ENCODE data around the gene OR10P1. TPM values are rescaled to one million over a fixed set of nuclear protein-coding genes. Genes with fewer than 3 reads are reported as not detected.

The OR10P1 gene
- total and polyA plus RNA-seq, 9 donors, result not detected

- intact Hi-C loops (cut with DNase I), result no loop called here
Measured at GRCh38 chr12:55658212-55658611, 21.5 kb downstream of the OR10P1 start.

GRCh38 chr12:55658635-55659391 lies 22.1 kb downstream of the OR10P1 start:
- H3K27me3 ChIP-seq, result no peaks in the 10 kb centered on the region
- no peak overlapping the region for H3K4me3 ChIP-seq
- TF ChIP-seq, protein P1, sequence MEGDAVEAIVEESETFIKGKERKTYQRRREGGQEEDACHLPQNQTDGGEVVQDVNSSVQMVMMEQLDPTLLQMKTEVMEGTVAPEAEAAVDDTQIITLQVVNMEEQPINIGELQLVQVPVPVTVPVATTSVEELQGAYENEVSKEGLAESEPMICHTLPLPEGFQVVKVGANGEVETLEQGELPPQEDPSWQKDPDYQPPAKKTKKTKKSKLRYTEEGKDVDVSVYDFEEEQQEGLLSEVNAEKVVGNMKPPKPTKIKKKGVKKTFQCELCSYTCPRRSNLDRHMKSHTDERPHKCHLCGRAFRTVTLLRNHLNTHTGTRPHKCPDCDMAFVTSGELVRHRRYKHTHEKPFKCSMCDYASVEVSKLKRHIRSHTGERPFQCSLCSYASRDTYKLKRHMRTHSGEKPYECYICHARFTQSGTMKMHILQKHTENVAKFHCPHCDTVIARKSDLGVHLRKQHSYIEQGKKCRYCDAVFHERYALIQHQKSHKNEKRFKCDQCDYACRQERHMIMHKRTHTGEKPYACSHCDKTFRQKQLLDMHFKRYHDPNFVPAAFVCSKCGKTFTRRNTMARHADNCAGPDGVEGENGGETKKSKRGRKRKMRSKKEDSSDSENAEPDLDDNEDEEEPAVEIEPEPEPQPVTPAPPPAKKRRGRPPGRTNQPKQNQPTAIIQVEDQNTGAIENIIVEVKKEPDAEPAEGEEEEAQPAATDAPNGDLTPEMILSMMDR (IDR thresholded peaks at IDR 0.05), result no peak
- TF ChIP-seq EP300 (IDR thresholded peaks at IDR 0.05) (no peak), POLR2A (IDR thresholded peaks at IDR 0.05) (no peak)
- H3K4me1 ChIP-seq (ENCODE audit: insufficient read depth), result peaks cover 7% of the 10 kb centered on the region
- peak in 1 of 5 donors; percentile 35 for DNase-seq
- H3K36me3 ChIP-seq, result no peaks in the 10 kb centered on the region
- intact Hi-C loops (cut with DNase I), result no loop called here
- 39 to 57% (median 47%) methylated on average over 3 of the region's 3 CpGs for WGBS, 3 donors
- no peaks in the 10 kb centered on the region for H3K9me3 ChIP-seq
- H3K27ac ChIP-seq, result peak overlapping the region; percentile 9 to 69

More at GRCh38 chr12:55658212-55658611, 21.5 kb downstream of the OR10P1 start:
- Histone ChIP-seq H3K27ac (no peak overlapping the region), H3K9me3 (no peaks in the 10 kb centered on the region), H3K36me3 (no peaks in the 10 kb centered on the region), H3K4me1 (ENCODE audit: insufficient read depth) (peaks cover 7% of the 10 kb centered on the region), H3K27me3 (no peaks in the 10 kb centered on the region), H3K4me3 (no peak overlapping the region)
- 89 to 94% (median 93%) methylated on average over 6 of the region's 6 CpGs for WGBS, 3 donors
- DNase-seq, result no peak
- TF ChIP-seq, protein P1 (IDR thresholded peaks at IDR 0.05), result no peak
- TF ChIP-seq EP300 (IDR thresholded peaks at IDR 0.05) (no peak), POLR2A (IDR thresholded peaks at IDR 0.05) (no peak)

GRCh38 chr12:55659486-55660385 lies 23.0 kb downstream of the OR10P1 start:
- WGBS, 3 donors, result 3 to 10% (median 5%) methylated on average over 9 of the region's 9 CpGs
- DNase-seq, result peak; percentile 64 to 79 (median 73)
- TF ChIP-seq POLR2A (IDR thresholded peaks at IDR 0.05) (no peak), EP300 (IDR thresholded peaks at IDR 0.05) (peak; percentile 78)
- TF ChIP-seq, protein P1 (IDR thresholded peaks at IDR 0.05), result peak in 2 of 3 donors; percentile 23 to 45
- no peak overlapping the region for H3K4me3 ChIP-seq
- H3K36me3 ChIP-seq, result no peaks in the 10 kb centered on the region
- peaks cover 7% of the 10 kb centered on the region for H3K4me1 ChIP-seq (ENCODE audit: insufficient read depth)
- H3K9me3 ChIP-seq, result no peaks in the 10 kb centered on the region
- intact Hi-C loops (cut with DNase I), result no loop called here
- H3K27ac ChIP-seq, result peak overlapping the region; percentile 3 to 32
- H3K27me3 ChIP-seq, result no peaks in the 10 kb centered on the region

GRCh38 chr12:55663391-55663790 lies 26.7 kb downstream of the OR10P1 start:
- Histone ChIP-seq H3K9me3 (no peaks in the 10 kb centered on the region), H3K27me3 (no peaks in the 10 kb centered on the region), H3K4me1 (ENCODE audit: insufficient read depth) (peaks cover 7% of the 10 kb centered on the region), H3K4me3 (no peak overlapping the region), H3K36me3 (no peaks in the 10 kb centered on the region), H3K27ac (no peak overlapping the region)
- TF ChIP-seq, protein P1 (IDR thresholded peaks at IDR 0.05), result no peak
- TF ChIP-seq EP300 (IDR thresholded peaks at IDR 0.05), result no peak
- no peak for TF ChIP-seq POLR2A (IDR thresholded peaks at IDR 0.05)
- 28 to 55% (median 53%) methylated on average over 1 of the region's 1 CpG for WGBS, 3 donors
- no peak for DNase-seq
- intact Hi-C loops (cut with DNase I), result no loop called here

All from ovary (tissue), 9 donors.